Measurements from ENCODE around the gene PAX6. TPM values are rescaled to one million over a fixed set of nuclear protein-coding genes. Genes with fewer than 3 reads are reported as not detected.

The PAX6 gene
- total RNA-seq, 1 experiment from 2014 or later, result 3.3 TPM

GRCh38 chr11:31764766-31765165, 46.4 kb downstream of the PAX6 start:
- H3K27ac Mint-ChIP-seq, result no peak overlapping the region
- TF ChIP-seq SP1 (CRISPR knock-in tag; conservative IDR thresholded peaks at IDR 0.05), result no peak
- no peak for TF ChIP-seq FOXP4 (CRISPR knock-in tag; IDR thresholded peaks at IDR 0.05)
- no peak for TF ChIP-seq CBFB (CRISPR knock-in tag; IDR thresholded peaks at IDR 0.05; ENCODE audit: low read depth)
- TF ChIP-seq GABPB1 (CRISPR knock-in tag; IDR thresholded peaks at IDR 0.05), result no peak
- no peak for TF ChIP-seq IRF1 (CRISPR knock-in tag; IDR thresholded peaks at IDR 0.05)
- TF ChIP-seq MAX (CRISPR knock-in tag; IDR thresholded peaks at IDR 0.05), result no peak
- TF ChIP-seq MLX (CRISPR knock-in tag; IDR thresholded peaks at IDR 0.05), result no peak
- TF ChIP-seq ZNF281 (CRISPR knock-in tag; IDR thresholded peaks at IDR 0.05), result no peak
- no peak for TF ChIP-seq SOX15 (CRISPR knock-in tag; IDR thresholded peaks at IDR 0.05)
- TF ChIP-seq ZNF512 (CRISPR knock-in tag; IDR thresholded peaks at IDR 0.05; ENCODE audit: borderline replicate concordance), result no peak
- TF ChIP-seq FOXJ3 (CRISPR knock-in tag; IDR thresholded peaks at IDR 0.05; ENCODE audit: borderline replicate concordance), result no peak
- TF ChIP-seq PRRX2 (CRISPR knock-in tag; IDR thresholded peaks at IDR 0.05), result no peak
- TF ChIP-seq NR1H2 (CRISPR knock-in tag; IDR thresholded peaks at IDR 0.05), result no peak
- no peak for TF ChIP-seq FOXP1 (CRISPR knock-in tag; IDR thresholded peaks at IDR 0.05; ENCODE audit: borderline replicate concordance)
- TF ChIP-seq ZNF532 (CRISPR knock-in tag; IDR thresholded peaks at IDR 0.05; ENCODE audit: borderline replicate concordance), result no peak
- no peak for TF ChIP-seq STAT6 (CRISPR knock-in tag; conservative IDR thresholded peaks at IDR 0.05; ENCODE audit: low read depth)
- no peak for TF ChIP-seq TP53 (CRISPR knock-in tag; IDR thresholded peaks at IDR 0.05)
- no peak for TF ChIP-seq AR (CRISPR knock-in tag; IDR thresholded peaks at IDR 0.05)

More at GRCh38 chr11:31764766-31765165, 46.4 kb downstream of the PAX6 start:
- ChIA-PET CTCF (interaction anchor here (1.8 kb wide), 1 partner anchor 123 kb away, joined by 6 read pairs; no protein-coding TSS in a partner anchor), POLR2A (no interaction called here)
- Mint-ChIP-seq H3K4me1 (peaks cover 31% of the 10 kb centered on the region), H3K9me3 (no peaks in the 10 kb centered on the region), H3K36me3 (no peaks in the 10 kb centered on the region), H3K27me3 (ENCODE audit: low read depth) (no peaks in the 10 kb centered on the region), H3K4me3 (no peak overlapping the region)
- ATAC-seq (no peak), DNase-seq (ENCODE audit: low spot score) (no peak)

All from WTC11 (cell line).